ENCODE measurements around the gene ABCB11. TPM values are rescaled to one million over a fixed set of nuclear protein-coding genes. Genes with fewer than 3 reads are reported as not detected.

The ABCB11 gene
- total RNA-seq, 1 experiment from 2014 or later = not detected

DNA sequence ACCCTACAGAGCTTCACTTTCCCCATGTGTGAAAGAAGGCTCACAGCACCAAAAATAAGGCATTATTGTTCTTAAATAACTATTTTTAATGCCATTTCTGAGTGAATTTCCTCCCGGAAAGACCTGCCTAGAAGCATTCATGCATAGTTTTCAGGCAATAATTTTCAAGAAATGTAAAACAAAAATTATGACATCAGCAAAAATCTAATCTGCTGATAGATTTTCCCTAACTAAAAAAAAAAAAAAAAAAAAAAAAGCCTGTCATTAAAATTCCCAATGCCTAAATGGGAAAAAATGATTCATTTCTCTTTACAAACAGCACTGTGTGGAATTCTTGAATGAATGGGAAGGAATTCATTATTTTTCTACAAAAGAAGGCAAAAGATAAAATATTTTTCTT, 35.4 kb downstream of the ABCB11 start:
- Histone ChIP-seq H3K4me1 (replicated peaks) (no peaks in the 10 kb centered on the region; the same call in 1 of the 2 replicates), H3K27ac (no peak overlapping the region), H3K9me3 (replicated peaks) (no peaks in the 10 kb centered on the region), H3K36me3 (no peaks in the 10 kb centered on the region), H3K4me3 (no peak overlapping the region), H3K27me3 (replicated peaks) (no peaks in the 10 kb centered on the region)
- no peak for DNase-seq (ENCODE audit: low read depth in 1 of 2, low spot score in 2 of 2)

DNA sequence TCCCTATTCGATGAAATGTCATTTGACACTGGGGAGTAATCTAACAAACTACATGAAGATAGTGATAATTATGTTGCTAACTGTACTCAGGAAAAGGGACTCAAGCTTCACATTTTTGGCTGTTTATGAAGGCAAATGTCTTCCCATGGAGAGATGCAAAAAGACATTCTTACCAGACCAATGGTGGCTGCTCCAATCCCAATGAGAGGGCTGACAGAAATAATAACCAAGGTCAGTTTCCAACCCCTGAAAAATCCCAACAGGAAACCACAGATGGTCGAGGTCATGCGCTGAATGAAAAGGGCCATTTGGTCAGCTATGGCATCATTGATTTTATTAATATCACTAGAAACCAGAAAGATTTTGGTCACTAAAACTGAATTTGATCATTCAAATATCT, 37.6 kb downstream of the ABCB11 start:
- Histone ChIP-seq H3K36me3 (no peaks in the 10 kb centered on the region), H3K27ac (no peak overlapping the region)
- no peak for DNase-seq (ENCODE audit: low read depth in 1 of 2, low spot score in 2 of 2)

DNA sequence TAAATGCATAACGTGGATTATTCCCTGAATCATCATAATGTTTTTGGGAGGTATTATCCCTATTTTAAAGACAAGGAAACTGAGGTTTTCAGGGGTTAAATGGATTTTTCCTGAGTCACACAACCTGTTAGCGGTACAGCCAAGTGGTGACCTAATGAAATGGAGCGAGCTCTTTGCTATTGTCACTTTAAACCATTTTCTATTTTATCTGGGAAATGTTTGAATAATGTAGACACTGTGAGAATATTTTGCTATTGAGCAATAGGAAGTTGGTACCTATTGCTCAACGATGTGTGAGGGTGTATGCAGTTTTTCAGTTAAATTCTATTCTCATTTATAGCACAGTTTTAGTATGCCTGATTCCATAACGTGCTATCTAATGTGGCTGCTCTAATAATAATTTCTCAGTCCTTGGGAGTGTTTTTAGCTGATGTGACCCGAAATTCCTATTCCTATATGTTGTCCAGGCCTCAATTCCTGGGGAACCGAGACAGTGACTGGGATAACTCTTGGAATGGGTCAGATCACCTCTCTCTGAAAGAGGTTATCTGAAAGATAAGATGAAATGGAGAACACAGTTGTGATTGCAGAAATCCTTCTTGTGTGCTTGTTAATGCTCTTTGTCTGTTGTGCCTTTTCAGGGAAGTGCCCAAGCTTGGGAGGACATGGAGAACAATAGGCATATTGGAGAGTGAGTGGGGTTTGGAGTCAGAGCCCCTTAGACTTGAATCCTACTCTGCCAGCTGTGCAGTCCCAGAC, 38.4 kb downstream of the ABCB11 start:
- Histone ChIP-seq H3K4me1 (replicated peaks) (no peaks in the 10 kb centered on the region), H3K36me3 (no peaks in the 10 kb centered on the region), H3K27me3 (replicated peaks) (no peaks in the 10 kb centered on the region), H3K9me3 (replicated peaks) (no peaks in the 10 kb centered on the region), H3K27ac (no peak overlapping the region), H3K4me3 (no peak overlapping the region)
- no peak for DNase-seq (ENCODE audit: low read depth in 1 of 2, low spot score in 2 of 2)

More for the DNA sequence above, 37.6 kb downstream of the ABCB11 start:
- H3K9me3 ChIP-seq (replicated peaks) = no peaks in the 10 kb centered on the region
- no peaks in the 10 kb centered on the region for H3K27me3 ChIP-seq (replicated peaks)
- no peak overlapping the region for H3K4me3 ChIP-seq
- H3K4me1 ChIP-seq (replicated peaks) = no peaks in the 10 kb centered on the region

DNA sequence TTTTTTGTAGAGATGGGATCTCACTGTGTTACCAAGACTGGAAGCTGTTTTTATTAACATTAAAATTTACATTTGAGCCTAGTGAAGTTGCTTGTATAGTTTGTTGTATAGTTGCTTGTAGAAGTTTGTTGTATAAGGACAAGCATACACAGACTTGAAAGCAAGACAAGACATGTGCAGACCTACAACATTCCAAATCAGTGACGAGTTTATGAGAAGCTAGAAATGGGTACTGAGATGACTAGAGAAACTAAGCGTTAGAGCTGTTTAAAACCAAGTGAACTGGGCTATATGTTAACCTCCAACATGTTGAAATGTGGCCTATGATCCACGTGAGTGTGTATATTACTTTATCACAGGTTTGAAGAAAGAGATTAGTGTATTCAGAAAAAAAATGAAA, 39.1 kb downstream of the ABCB11 start:
- no peaks in the 10 kb centered on the region for H3K4me1 ChIP-seq (replicated peaks)
- no peaks in the 10 kb centered on the region for H3K27me3 ChIP-seq (replicated peaks)
- H3K36me3 ChIP-seq = no peaks in the 10 kb centered on the region
- no peak overlapping the region for H3K27ac ChIP-seq
- H3K4me3 ChIP-seq = no peak overlapping the region
- H3K9me3 ChIP-seq (replicated peaks) = no peaks in the 10 kb centered on the region
- DNase-seq (ENCODE audit: low read depth in 1 of 2, low spot score in 2 of 2) = no peak

DNA sequence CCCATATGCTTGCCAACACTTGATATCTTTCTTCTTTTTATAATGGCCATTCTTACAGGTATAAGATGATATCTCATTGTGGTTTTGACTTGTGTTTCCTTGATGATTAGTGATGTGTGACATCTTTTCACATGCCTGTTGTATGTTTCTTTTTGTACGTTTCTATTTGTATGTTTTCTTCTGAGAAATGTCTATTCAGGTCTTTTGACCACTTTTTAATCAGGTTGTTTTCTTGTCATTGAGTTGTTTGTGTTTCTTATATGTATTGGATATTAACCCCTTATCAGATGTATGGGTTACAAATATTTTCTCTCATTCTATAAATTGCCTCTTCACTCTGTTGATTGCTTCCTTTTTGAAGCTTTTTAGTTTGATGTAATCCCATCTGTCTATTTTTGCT, 42.4 kb downstream of the ABCB11 start:
- no peak overlapping the region for H3K27ac ChIP-seq
- no peaks in the 10 kb centered on the region for H3K27me3 ChIP-seq (replicated peaks)
- no peaks in the 10 kb centered on the region for H3K36me3 ChIP-seq
- DNase-seq (ENCODE audit: low read depth in 1 of 2, low spot score in 2 of 2) = no peak
- H3K4me1 ChIP-seq (replicated peaks) = no peaks in the 10 kb centered on the region
- H3K9me3 ChIP-seq (replicated peaks) = no peaks in the 10 kb centered on the region
- no peak overlapping the region for H3K4me3 ChIP-seq

DNA sequence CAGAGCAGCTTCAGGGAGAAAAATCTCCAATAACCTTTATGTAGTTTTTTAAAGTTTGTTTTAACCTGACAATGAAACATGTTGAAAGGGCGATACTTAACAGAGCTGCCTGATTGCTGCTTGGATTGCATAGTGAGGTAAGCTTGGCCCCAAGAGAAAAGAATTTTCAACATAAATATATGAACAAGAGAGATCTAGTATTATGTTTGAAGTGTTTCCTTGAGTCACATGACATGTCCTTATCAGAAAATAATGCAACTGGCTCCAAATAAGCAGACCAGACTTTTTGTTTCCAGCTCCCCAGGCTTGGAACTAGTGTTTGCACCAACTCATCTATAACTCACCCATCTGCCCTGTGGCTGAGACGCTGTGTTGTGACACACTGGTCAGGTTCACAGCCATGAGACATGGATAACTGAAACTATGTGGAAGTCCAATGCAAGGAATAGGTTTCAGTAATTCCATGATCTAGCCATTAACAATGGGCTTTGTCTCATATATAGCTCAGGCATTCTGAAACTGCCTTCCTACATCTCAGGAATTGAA, 44.7 kb downstream of the ABCB11 start:
- Histone ChIP-seq H3K4me1 (replicated peaks) (no peaks in the 10 kb centered on the region), H3K9me3 (replicated peaks) (no peaks in the 10 kb centered on the region), H3K27ac (no peak overlapping the region), H3K36me3 (no peaks in the 10 kb centered on the region), H3K27me3 (replicated peaks) (no peaks in the 10 kb centered on the region), H3K4me3 (no peak overlapping the region)
- DNase-seq (ENCODE audit: low read depth in 1 of 2, low spot score in 2 of 2) = no peak

DNA sequence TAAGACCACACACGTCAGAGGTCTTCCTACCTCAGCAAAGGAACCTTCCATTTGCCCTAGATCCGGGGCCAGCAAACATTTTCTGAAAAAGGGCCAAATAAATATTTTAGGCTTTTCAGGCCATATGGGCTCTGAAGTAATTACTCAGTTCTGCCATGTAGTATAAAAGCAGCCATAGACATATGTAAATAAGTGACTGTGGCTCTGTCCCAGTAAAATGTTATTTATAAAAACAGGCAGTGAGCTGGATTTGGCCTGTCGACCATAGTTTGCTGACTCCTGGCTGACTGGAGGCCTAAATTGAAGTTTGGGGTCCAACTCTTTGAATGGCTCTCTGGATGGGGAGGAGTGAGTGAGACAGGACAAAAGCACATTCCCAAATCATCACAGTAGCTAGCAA, 49.5 kb downstream of the ABCB11 start:
- DNase-seq (ENCODE audit: low read depth in 1 of 2, low spot score in 2 of 2) = no peak
- H3K4me3 ChIP-seq = no peak overlapping the region
- no peaks in the 10 kb centered on the region for H3K27me3 ChIP-seq (replicated peaks)
- H3K9me3 ChIP-seq (replicated peaks) = no peaks in the 10 kb centered on the region
- no peak overlapping the region for H3K27ac ChIP-seq
- H3K4me1 ChIP-seq (replicated peaks) = no peaks in the 10 kb centered on the region
- H3K36me3 ChIP-seq = no peaks in the 10 kb centered on the region

DNA sequence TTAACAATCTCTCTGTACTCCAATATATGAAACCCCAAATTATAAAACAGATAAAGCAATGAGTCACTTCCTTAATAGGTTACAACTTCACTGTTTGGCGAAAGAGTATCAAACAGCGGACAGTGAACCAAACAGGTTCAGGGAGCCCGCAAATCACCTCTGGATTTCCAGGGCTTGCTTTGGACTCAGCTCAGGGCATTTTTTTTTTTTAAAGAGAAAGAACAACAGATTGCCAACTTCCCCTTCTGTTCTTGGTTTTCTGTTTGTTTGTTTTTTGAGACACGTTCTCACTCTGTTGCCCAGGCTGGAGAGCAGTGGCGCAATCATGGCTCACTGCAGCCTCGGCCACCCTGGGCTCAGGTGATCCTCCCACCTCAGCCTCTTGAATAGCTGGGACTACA, 52.7 kb downstream of the ABCB11 start:
- Histone ChIP-seq H3K9me3 (replicated peaks) (no peaks in the 10 kb centered on the region; the same call in 1 of the 2 replicates), H3K27me3 (replicated peaks) (no peaks in the 10 kb centered on the region), H3K36me3 (no peaks in the 10 kb centered on the region), H3K4me1 (replicated peaks) (no peaks in the 10 kb centered on the region), H3K4me3 (no peak overlapping the region), H3K27ac (no peak overlapping the region)
- DNase-seq (ENCODE audit: low read depth in 1 of 2, low spot score in 2 of 2) = no peak

DNA sequence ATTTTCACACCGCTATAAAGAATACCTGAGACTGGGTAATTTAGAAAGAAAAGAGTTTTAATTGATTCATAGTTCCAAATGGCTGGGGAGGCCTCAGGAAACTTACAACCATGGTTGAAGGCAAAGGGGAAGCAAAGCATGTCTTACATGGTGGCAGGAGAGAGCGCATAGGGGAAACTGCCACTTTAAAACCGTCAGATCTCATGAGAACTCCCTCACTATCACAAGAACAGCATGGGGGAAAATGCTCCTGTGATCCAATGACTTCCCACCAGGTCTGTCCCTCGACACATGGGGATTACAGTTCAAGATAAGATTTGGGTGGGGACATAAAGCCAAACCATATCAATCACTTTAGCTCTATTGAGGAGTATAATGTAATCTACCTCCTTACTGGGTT, 53.5 kb downstream of the ABCB11 start:
- no peaks in the 10 kb centered on the region for H3K27me3 ChIP-seq (replicated peaks)
- no peak for DNase-seq (ENCODE audit: low read depth in 1 of 2, low spot score in 2 of 2)
- no peaks in the 10 kb centered on the region for H3K4me1 ChIP-seq (replicated peaks)
- no peaks in the 10 kb centered on the region for H3K36me3 ChIP-seq
- H3K4me3 ChIP-seq = no peak overlapping the region
- no peak overlapping the region for H3K27ac ChIP-seq
- H3K9me3 ChIP-seq (replicated peaks) = no peaks in the 10 kb centered on the region; the same call in 1 of the 2 replicates

DNA sequence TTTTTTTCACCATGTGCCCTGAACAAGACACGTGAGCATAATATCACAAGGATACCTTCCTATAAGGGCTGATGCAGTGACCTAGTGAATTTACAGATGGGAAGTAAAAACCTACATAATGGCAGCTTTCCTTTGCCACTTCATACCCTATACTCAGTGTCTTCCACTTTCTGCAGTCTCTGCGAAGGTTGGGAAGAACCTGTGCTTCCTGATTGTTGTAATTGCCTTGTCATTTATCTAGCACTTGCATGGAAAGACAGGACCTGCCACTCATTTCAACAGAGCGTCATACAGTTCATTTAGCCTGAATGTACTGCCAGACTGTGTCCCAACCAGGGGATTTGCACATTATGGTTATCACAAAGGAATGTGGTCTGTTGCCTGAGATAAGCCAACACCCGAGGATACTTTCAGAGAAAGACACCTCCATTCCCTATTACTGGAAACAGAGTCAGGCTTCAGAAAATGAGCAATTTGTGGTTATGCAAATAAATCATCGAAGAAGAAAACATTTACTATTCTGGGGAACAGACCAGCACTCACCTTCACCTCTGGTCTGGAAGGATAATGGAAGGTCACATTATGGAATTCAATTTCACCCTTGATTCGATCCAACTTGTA, 55.0 kb downstream of the ABCB11 start:
- H3K27ac ChIP-seq = no peak overlapping the region
- no peaks in the 10 kb centered on the region for H3K27me3 ChIP-seq (replicated peaks)
- no peaks in the 10 kb centered on the region; the same call in 1 of the 2 replicates for H3K9me3 ChIP-seq (replicated peaks)
- no peaks in the 10 kb centered on the region for H3K36me3 ChIP-seq
- peak in 1 of 2 experiments; percentile 5 for DNase-seq (ENCODE audit: low read depth in 1 of 2, low spot score in 2 of 2)
- H3K4me3 ChIP-seq = no peak overlapping the region
- H3K4me1 ChIP-seq (replicated peaks) = no peaks in the 10 kb centered on the region

DNA sequence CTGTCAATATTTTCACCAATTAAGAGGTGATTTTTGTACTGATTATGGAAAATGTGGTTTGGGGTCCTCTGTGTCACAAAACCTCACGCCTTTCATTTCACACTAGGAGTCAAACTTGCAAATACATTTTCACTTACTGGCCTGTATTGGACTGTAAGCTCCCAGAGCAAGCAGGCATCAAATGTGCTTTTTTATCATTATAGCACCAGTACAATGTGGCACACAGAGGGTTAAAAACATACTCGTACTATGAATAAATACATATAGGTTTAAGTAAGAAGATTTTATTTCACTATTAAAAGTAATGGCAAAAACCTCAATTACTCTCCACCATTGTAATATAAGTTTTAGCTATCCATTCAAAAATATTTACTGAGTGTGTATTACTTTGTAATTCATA, 56.7 kb downstream of the ABCB11 start:
- Histone ChIP-seq H3K9me3 (replicated peaks) (no peaks in the 10 kb centered on the region; the same call in 1 of the 2 replicates), H3K27ac (no peak overlapping the region), H3K4me1 (replicated peaks) (no peaks in the 10 kb centered on the region), H3K36me3 (no peaks in the 10 kb centered on the region), H3K4me3 (no peak overlapping the region), H3K27me3 (replicated peaks) (no peaks in the 10 kb centered on the region)
- no peak for DNase-seq (ENCODE audit: low read depth in 1 of 2, low spot score in 2 of 2)

DNA sequence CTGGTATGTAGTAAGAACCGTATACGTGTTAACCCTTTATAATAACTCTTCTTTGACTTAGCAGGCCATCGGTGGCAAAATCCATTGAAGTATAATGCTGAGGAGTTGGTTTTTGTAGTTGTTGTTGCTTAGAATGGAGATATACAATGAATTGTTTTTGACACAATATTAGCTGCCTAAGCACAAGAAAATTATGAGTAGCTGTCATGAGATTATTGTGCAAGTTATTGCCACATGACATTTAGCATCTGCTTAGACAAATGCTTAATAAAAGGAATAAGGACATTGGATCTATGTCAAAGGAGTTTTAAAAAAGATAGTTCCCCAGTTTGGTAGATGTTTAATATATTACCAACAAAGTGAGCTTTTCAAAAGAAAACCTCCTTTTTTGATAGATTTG, 59.9 kb downstream of the ABCB11 start:
- H3K9me3 ChIP-seq (replicated peaks) = no peaks in the 10 kb centered on the region; the same call in 1 of the 2 replicates
- H3K4me3 ChIP-seq = no peak overlapping the region
- H3K27me3 ChIP-seq (replicated peaks) = no peaks in the 10 kb centered on the region
- H3K36me3 ChIP-seq = no peaks in the 10 kb centered on the region
- DNase-seq (ENCODE audit: low read depth in 1 of 2, low spot score in 2 of 2) = no peak
- H3K4me1 ChIP-seq (replicated peaks) = no peaks in the 10 kb centered on the region
- H3K27ac ChIP-seq = no peak overlapping the region

DNA sequence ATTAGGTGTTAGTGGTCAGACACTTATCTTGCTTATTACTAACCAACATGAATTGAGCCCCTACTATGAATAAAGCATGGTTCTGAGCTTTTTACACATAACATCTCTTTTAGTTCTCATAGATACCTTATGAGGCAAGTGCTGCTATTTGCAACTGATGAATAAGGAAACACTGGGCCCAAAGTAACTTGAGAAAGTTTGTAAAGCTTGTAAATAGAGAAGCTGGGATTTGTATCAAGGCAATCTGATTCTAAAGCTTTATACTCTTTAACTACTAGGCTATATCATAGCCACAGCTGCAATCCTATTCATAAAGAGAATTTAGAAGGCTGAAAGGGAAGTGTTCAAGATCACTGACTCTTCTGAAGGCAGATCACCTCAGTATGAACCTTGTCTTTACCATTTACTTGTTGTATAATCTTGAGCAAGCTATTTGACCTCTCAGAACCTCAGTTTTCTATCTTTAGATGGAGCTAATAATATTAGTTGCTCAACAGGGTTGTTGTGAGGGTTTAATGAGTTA, 60.4 kb downstream of the ABCB11 start:
- no peak overlapping the region for H3K27ac ChIP-seq
- no peaks in the 10 kb centered on the region for H3K4me1 ChIP-seq (replicated peaks)
- H3K4me3 ChIP-seq = no peak overlapping the region
- H3K27me3 ChIP-seq (replicated peaks) = no peaks in the 10 kb centered on the region
- no peaks in the 10 kb centered on the region for H3K9me3 ChIP-seq (replicated peaks)
- DNase-seq (ENCODE audit: low read depth in 1 of 2, low spot score in 2 of 2) = no peak
- no peaks in the 10 kb centered on the region for H3K36me3 ChIP-seq

DNA sequence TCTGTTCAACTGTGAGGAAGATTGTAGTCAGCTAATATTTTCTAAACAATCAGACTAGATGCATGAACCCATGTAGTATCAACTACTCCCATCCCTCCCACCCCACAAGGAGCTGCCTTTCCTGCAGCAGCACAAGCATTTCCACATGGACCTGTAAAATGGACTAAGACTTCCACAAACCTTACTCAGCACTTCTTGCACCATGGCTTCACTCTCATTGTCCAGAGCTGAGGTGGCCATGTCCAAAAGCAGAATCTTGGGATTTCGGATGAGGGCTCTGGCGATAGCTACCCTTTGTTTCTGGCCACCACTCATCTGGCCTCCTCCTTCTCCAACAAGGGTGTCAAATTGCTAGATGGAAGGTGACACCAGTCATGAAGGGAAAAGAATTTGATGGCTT, 61.3 kb downstream of the ABCB11 start:
- no peaks in the 10 kb centered on the region for H3K36me3 ChIP-seq
- H3K4me3 ChIP-seq = no peak overlapping the region
- H3K9me3 ChIP-seq (replicated peaks) = no peaks in the 10 kb centered on the region
- H3K4me1 ChIP-seq (replicated peaks) = no peaks in the 10 kb centered on the region
- H3K27ac ChIP-seq = no peak overlapping the region
- no peak for DNase-seq (ENCODE audit: low read depth in 1 of 2, low spot score in 2 of 2)
- no peaks in the 10 kb centered on the region for H3K27me3 ChIP-seq (replicated peaks)

All from SJSA1 (cell line).